ENCODE data around the gene MGAT3. TPM values are rescaled to one million over a fixed set of nuclear protein-coding genes. Genes with fewer than 3 reads are reported as not detected.

The MGAT3 gene
- total and polyA plus RNA-seq, 2 of the 13 experiments (the other 11 are each of a cell fraction or from before 2014, with no cell fraction given): 0.11 to 0.15 TPM

DNA sequence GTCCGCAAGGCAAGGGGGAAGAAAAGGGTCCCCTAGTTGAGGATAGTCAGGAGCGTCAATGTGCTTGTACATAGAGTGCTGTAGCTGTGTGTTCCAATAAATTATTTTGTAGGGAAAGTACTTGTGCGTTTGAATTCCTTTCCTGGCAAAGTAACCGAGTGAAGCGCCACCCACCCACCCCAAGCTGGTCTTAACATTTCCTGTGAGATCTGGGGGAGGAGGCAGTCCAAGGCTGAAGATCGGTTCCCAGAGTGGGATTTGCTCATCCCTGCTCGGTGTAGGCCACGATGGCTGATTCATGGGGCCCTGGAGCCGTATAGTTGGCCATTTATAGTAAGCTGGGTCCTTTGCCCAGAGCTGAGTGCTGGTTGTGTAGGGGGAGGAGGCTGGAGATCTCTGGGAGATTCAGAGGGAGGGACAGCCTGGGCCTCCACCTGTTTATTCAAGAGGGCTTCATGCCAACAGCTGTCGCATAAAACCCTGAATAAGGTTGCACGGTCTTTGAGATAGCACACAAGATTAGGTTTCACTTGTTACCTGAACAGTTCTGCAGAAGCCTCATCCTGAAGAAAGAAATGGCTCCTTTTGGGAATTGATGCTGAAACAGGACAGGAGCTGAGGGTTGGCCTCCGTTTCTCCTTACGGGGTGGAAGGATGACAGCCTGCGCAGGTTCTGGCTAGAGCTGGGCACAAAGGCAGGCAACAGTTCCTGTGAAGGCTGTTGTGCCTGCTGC is 65.9 kb downstream of the MGAT3 start (continued):
- TF ChIP-seq HNRNPLL (IDR thresholded peaks at IDR 0.05; ENCODE audit: low read depth, low read length, poor library complexity, severe bottlenecking) (no peak), ARNTL (CRISPR knock-in tag; IDR thresholded peaks at IDR 0.05) (no peak), MTA3 (CRISPR knock-in tag; IDR thresholded peaks at IDR 0.05) (no peak), GFI1 (CRISPR knock-in tag; IDR thresholded peaks at IDR 0.05; ENCODE audit: borderline replicate concordance) (no peak), IKZF4 (CRISPR knock-in tag; IDR thresholded peaks at IDR 0.05; ENCODE audit: borderline replicate concordance, low read depth, not compliant biosample characterization) (no peak), ZNF660 (CRISPR knock-in tag; IDR thresholded peaks at IDR 0.05; ENCODE audit: borderline replicate concordance, low read depth) (no peak), HIVEP1 (CRISPR knock-in tag; IDR thresholded peaks at IDR 0.05) (no peak), ZBTB8A (CRISPR knock-in tag; IDR thresholded peaks at IDR 0.05; ENCODE audit: borderline replicate concordance, low read depth) (0 out of 2 replicates have a peak, but pooled peaks have one; percentile 50), ERF (CRISPR knock-in tag; IDR thresholded peaks at IDR 0.05) (0 out of 2 replicates have a peak, but pooled peaks have one; percentile 30), HNRNPH1 (optimal IDR thresholded peaks at IDR 0.05; ENCODE audit: low read depth, low read length) (peak; percentile 34), KDM5B (CRISPR knock-in tag; IDR thresholded peaks at IDR 0.05; ENCODE audit: borderline replicate concordance) (no peak; the same call in 1 of the 2 replicates), RFX1 (IDR thresholded peaks at IDR 0.05) (no peak), TOPORS (CRISPR knock-in tag; IDR thresholded peaks at IDR 0.05) (no peak)
- TF ChIP-seq, protein P1, sequence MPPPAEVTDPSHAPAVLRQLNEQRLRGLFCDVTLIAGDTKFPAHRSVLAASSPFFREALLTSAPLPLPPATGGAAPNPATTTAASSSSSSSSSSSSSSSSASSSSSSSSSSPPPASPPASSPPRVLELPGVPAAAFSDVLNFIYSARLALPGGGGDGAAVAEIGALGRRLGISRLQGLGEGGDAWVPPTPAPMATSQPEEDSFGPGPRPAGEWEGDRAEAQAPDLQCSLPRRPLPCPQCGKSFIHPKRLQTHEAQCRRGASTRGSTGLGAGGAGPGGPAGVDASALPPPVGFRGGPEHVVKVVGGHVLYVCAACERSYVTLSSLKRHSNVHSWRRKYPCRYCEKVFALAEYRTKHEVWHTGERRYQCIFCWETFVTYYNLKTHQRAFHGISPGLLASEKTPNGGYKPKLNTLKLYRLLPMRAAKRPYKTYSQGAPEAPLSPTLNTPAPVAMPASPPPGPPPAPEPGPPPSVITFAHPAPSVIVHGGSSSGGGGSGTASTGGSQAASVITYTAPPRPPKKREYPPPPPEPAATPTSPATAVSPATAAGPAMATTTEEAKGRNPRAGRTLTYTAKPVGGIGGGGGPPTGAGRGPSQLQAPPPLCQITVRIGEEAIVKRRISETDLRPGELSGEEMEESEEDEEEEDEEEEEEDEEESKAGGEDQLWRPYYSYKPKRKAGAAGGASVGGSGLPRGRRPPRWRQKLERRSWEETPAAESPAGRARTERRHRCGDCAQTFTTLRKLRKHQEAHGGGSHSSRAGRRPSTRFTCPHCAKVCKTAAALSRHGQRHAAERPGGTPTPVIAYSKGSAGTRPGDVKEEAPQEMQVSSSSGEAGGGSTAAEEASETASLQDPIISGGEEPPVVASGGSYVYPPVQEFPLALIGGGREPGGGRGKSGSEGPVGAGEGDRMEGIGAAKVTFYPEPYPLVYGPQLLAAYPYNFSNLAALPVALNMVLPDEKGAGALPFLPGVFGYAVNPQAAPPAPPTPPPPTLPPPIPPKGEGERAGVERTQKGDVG (CRISPR knock-in tag; IDR thresholded peaks at IDR 0.05; ENCODE audit: borderline replicate concordance): no peak
- TF ChIP-seq, protein P2, sequence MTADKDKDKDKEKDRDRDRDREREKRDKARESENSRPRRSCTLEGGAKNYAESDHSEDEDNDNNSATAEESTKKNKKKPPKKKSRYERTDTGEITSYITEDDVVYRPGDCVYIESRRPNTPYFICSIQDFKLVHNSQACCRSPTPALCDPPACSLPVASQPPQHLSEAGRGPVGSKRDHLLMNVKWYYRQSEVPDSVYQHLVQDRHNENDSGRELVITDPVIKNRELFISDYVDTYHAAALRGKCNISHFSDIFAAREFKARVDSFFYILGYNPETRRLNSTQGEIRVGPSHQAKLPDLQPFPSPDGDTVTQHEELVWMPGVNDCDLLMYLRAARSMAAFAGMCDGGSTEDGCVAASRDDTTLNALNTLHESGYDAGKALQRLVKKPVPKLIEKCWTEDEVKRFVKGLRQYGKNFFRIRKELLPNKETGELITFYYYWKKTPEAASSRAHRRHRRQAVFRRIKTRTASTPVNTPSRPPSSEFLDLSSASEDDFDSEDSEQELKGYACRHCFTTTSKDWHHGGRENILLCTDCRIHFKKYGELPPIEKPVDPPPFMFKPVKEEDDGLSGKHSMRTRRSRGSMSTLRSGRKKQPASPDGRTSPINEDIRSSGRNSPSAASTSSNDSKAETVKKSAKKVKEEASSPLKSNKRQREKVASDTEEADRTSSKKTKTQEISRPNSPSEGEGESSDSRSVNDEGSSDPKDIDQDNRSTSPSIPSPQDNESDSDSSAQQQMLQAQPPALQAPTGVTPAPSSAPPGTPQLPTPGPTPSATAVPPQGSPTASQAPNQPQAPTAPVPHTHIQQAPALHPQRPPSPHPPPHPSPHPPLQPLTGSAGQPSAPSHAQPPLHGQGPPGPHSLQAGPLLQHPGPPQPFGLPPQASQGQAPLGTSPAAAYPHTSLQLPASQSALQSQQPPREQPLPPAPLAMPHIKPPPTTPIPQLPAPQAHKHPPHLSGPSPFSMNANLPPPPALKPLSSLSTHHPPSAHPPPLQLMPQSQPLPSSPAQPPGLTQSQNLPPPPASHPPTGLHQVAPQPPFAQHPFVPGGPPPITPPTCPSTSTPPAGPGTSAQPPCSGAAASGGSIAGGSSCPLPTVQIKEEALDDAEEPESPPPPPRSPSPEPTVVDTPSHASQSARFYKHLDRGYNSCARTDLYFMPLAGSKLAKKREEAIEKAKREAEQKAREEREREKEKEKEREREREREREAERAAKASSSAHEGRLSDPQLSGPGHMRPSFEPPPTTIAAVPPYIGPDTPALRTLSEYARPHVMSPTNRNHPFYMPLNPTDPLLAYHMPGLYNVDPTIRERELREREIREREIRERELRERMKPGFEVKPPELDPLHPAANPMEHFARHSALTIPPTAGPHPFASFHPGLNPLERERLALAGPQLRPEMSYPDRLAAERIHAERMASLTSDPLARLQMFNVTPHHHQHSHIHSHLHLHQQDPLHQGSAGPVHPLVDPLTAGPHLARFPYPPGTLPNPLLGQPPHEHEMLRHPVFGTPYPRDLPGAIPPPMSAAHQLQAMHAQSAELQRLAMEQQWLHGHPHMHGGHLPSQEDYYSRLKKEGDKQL (CRISPR knock-in tag; IDR thresholded peaks at IDR 0.05; ENCODE audit: low read depth): no peak
- TF ChIP-seq, protein P3, sequence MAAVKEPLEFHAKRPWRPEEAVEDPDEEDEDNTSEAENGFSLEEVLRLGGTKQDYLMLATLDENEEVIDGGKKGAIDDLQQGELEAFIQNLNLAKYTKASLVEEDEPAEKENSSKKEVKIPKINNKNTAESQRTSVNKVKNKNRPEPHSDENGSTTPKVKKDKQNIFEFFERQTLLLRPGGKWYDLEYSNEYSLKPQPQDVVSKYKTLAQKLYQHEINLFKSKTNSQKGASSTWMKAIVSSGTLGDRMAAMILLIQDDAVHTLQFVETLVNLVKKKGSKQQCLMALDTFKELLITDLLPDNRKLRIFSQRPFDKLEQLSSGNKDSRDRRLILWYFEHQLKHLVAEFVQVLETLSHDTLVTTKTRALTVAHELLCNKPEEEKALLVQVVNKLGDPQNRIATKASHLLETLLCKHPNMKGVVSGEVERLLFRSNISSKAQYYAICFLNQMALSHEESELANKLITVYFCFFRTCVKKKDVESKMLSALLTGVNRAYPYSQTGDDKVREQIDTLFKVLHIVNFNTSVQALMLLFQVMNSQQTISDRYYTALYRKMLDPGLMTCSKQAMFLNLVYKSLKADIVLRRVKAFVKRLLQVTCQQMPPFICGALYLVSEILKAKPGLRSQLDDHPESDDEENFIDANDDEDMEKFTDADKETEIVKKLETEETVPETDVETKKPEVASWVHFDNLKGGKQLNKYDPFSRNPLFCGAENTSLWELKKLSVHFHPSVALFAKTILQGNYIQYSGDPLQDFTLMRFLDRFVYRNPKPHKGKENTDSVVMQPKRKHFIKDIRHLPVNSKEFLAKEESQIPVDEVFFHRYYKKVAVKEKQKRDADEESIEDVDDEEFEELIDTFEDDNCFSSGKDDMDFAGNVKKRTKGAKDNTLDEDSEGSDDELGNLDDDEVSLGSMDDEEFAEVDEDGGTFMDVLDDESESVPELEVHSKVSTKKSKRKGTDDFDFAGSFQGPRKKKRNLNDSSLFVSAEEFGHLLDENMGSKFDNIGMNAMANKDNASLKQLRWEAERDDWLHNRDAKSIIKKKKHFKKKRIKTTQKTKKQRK (IDR thresholded peaks at IDR 0.05; ENCODE audit: low read length): no peak
